Stimulated activated CD8-positive, alpha-beta memory T cell treated with anti-CD3 and anti-CD28 coated beads, Interleukin-12 subunit alpha, Interleukin-12 subunit beta, amount 100 ng/mL, for 24 hours (primary cell): Measurements from ENCODE around the gene NUDT1.

Experiments used
- DNase-seq: peaks from one replicate; pipeline ENCODE4 v3.0.0-alpha.2; 2020; ENCODE audit errors: extremely low read depth

Gene NUDT1

GRCh38 chr7:2205036-2205780 is 36.8 kb upstream of the NUDT1 start:
- DNase-seq, result no peak

DNA sequence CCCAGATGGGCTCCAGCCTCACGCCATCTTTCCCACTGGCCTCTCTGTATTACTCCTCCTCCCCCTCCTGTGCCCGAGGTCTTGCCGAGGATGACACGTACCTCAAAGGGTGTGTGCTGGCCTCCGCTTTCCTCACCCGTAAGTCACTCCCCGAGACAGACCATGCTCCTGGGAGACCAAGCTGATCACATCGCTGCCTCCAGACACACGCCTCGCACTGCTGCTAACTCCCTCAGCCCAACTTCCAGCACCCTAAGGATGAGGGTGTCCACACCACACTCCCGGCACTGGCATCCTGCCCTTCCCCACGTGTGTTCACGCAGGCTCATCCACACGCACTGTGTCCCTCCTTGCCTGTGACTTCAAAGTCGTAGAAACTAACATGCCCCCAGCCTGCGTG is 33.3 kb upstream of the NUDT1 start:
- no peak for DNase-seq

DNA sequence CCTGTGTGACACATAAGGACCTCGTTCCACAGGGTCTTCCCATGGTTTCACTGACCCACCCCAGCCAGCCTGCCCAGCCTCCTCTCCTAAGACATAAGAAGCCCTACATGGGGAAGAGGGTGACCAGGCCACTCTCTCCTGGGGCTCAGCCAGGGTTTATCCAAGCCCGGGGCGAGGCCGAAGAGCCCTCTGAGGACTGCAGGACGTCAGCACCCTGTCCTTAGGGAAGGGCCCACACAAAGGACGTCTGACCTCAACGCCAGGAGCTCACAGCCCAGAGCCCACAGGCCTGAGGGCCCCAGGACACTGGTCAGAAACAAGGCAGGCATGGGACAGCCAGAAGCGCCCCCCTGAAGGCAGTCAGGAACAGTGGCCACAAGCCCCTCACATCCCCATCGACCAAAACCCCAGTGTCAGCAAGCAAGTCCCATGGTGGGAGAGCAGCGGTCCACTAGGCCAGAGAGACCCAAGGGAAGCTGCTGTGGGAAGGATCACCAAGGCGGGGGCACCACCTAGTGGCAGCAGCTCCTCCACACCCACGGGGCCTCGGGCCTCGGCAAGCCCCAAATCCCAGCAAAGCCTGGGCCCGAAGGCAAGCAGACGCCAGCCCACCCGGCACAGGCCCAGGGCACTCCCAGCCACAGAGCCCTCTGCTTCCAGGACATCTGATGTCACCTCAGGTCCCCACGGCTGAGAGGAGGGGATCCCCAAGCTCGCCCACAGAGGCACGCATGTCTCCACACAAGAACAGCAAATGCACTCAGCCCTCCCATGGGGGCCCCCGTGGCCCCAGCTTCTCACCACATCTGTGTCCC is 32.7 kb upstream of the NUDT1 start:
- no peak for DNase-seq

DNA sequence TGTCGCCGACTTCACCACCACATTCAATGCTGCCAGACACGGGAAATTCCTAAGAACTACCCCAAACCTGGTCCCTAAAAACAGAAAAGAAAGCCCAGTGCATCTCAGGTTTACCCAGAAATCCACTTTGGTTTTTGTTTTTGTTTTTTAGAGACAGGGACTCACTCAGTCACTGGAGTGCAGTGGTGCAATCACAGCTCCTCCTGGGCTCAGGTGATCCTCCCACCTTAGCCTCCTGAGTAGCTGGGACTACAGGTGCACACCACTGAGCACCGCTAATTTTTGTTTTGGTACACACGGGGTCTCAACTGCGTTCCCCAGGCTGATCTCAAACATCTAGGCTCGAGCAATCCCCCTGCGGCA is 32.1 kb upstream of the NUDT1 start:
- no peak for DNase-seq

GRCh38 chr7:2210551-2211258 is 31.3 kb upstream of the NUDT1 start:
- DNase-seq, result no peak

GRCh38 chr7:2211259-2211880 is 30.7 kb upstream of the NUDT1 start:
- no peak for DNase-seq

DNA sequence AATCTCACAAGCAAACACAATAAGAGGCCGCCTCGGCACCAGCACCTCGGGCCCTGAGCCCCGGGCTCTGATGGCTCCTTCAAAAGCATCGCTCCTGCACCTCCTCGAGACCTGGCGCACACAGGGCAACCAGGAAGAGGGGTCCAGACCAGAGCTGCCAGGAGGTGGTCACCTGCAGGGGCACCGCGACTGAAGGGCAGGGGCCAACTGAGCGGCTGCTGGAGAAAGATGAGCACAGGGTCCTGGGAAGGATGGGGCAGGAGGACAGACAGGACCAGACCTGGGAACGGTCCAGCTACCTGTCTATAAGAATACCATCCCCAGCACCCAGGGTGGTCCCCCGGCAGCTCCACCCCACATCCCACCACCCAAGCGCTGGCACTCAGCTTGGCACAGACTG is 30.1 kb upstream of the NUDT1 start:
- no peak for DNase-seq

- no peak for DNase-seq
Observed at GRCh38 chr7:2212906-2213305, 29.1 kb upstream of the NUDT1 start.

- DNase-seq, result no peak
Observed at GRCh38 chr7:2213551-2214215, 28.3 kb upstream of the NUDT1 start.

DNA sequence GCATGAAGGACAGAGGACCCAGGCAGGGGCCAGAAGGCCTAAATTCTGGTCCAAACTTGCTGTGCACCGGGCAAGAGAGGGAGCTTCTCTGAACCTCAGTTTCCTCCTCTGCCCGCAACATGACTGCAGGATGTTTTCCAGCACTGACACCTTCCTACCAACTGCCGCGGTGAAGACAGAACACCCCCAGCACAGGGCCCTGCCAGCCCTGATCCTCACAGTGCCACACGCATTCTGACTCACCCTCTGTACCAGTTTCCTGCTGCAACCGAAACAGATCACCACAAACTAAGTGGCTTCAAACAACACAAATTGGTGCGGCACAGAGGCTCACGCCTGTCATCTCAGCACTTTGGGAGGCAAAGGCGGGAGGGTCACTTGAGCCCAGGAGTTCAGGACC is 27.4 kb upstream of the NUDT1 start:
- no peak for DNase-seq

DNA sequence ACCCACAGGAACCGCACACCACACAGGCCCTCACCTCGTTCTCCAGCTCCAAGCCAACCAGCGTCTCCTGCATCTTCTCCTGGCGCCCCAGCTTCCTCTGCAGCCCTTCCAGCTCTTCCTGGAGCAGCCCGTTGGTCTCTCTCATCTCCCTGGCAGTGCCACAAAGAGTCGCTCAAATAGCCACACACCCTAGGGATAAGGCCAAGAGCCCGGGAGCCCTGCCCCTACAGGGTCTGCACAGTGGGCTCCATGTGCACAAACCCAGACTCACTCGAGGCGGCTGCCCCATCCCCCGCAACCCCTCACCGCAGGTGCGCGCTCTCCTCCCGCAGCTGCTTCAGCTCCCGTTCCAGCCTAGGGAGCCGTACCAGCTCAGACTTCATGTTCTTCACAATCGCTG is 26.2 kb upstream of the NUDT1 start:
- DNase-seq, result no peak

DNA sequence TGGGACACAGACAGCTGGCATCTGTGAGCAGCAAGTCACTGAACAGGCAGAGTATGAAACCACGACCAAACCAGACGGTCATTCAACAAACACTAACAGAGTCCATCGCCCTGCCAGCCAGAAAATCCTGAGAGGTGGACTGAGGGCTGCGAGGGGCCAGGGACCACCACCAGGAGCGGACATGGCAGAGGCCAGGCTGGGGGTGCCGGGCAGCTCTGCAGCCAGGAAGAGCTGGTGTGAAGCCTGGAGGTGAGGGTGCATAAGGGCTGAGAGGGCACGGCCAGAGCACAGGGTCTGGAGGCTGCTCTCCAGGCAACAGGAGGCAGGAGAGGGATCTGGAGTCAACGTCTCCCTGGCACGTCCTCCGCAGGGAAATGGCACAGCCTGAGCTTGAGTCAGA is 24.8 kb upstream of the NUDT1 start:
- DNase-seq, result no peak

GRCh38 chr7:2217716-2218443 is 24.1 kb upstream of the NUDT1 start:
- no peak for DNase-seq

DNA sequence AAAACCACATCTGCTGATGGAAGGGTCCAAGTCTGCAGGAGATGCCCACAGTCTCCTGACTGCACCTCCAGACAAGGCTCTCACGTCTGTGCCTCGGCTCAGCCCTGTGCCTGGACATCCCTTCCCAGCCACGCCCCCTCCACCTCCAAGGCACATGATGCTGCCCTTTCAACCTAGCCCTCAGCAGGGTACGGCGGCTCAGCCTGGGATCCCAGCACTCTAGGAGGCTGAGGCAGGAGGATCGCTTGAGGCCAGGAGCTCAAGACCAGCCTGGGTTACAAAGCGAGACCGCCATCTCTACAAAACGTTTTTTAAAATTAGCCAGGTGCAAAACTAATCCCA is 23.6 kb upstream of the NUDT1 start:
- no peak for DNase-seq

GRCh38 chr7:2219136-2219535 is 22.9 kb upstream of the NUDT1 start:
- no peak for DNase-seq

- DNase-seq, result no peak
Observed at GRCh38 chr7:2219606-2220005, 22.4 kb upstream of the NUDT1 start.

- no peak for DNase-seq
Observed at GRCh38 chr7:2220030-2220429, 22.0 kb upstream of the NUDT1 start.

DNA sequence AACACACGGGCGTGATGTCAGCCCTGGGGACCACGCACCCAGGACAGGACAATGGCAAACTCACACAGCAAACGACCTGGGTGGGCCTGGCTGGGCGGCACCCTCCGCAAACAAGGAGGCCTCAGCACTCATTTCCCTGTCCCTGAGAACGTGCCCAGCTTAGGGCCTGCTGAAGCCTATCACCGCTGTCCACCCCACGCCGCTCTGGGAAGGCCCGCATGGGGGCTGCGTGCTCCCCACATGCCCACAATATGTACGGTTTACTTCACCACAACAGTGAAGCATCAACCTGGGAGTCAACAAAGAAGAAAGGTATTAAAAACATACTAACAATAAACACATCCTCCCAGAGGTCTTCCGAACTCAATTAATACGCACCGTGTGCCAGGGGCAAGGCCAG is 21.5 kb upstream of the NUDT1 start:
- no peak for DNase-seq

- DNase-seq, result no peak
Observed at GRCh38 chr7:2220954-2221353, 21.1 kb upstream of the NUDT1 start.

GRCh38 chr7:2222516-2222915 is 19.5 kb upstream of the NUDT1 start:
- no peak for DNase-seq

DNA sequence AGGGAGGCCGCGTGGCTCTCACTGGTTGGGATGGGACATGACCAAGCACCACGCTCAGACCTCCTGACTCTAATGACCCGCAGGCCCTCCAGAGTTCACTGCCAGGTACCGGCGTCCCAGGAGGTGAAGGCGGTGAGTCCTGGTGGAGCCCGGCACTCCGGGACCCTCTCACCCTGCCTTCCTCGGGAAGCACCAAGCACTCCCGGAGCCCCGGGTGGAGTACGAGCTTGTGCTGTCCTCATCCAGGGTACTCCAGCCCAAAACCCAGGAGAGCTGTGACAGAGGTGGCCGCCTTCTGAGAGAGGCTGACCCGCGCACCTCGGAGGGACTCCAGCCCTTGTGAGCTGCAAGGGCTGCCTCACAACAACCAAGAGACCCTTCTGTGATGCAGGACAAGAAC is 18.7 kb upstream of the NUDT1 start:
- DNase-seq, result no peak
